ENCODE data around the gene ZAP70.

- TF ChIP-seq CTCF (IDR thresholded peaks at IDR 0.05; ENCODE audit: low read depth, low read length, poor library complexity, severe bottlenecking) (no peak), EZH2phosphoT487 (IDR thresholded peaks at IDR 0.05; ENCODE audit: borderline replicate concordance, low read length) (no peak)
Measured at GRCh38 chr2:97714950-97715652, 1.7 kb downstream of the ZAP70 start.

Data from DOHH2 (cell line).